ENCODE measurements around the gene KCNIP3.

Gene KCNIP3

GRCh38 chr2:95356821-95357700 is 59.9 kb downstream of the KCNIP3 start:
- H3K4me3 Mint-ChIP-seq = no peak overlapping the region
- H3K4me1 Mint-ChIP-seq (ENCODE audit: low read depth) = no peaks in the 10 kb centered on the region
- H3K27ac Mint-ChIP-seq = no peak overlapping the region
- H3K9me3 Mint-ChIP-seq = no peaks in the 10 kb centered on the region
- peaks cover 8% of the 10 kb centered on the region for H3K27me3 Mint-ChIP-seq
- H3K36me3 Mint-ChIP-seq (ENCODE audit: low read depth) = no peaks in the 10 kb centered on the region

DNA sequence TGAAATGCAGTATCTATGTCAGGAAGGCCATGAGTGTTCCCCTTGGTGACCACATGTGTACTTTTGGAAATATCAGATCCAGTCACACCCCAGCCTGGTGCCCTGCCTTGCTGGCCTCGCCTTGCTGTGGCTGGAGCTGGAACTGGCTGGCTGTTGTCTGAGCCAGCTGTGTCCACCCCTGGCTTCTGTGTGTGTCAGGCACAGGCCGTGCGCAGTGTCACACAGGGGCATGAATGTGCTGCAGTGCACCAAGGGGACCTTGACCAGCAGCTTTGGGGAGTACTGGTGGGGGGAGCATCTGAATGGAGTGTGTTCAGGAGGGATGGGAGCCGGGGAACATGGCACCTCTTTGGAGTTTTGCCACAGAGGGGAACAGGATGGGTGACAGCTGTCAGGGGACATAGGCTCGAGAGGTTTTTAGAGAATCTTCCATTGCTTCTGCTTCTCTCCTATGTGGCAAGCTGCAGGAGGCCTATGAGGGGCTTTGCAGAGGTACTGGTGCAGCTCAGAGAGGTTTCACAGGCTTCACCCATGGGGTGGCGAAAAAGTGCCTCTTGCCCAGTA is 60.7 kb downstream of the KCNIP3 start:
- Mint-ChIP-seq H3K27me3 (peaks cover 8% of the 10 kb centered on the region), H3K4me3 (no peak overlapping the region), H3K27ac (no peak overlapping the region)

GRCh38 chr2:95359031-95359430 is 61.9 kb downstream of the KCNIP3 start:
- Mint-ChIP-seq H3K9me3 (no peaks in the 10 kb centered on the region), H3K36me3 (ENCODE audit: low read depth) (no peaks in the 10 kb centered on the region), H3K27me3 (peaks cover 8% of the 10 kb centered on the region), H3K4me3 (no peak overlapping the region), H3K4me1 (ENCODE audit: low read depth) (no peaks in the 10 kb centered on the region), H3K27ac (no peak overlapping the region)

More for the DNA sequence above, 60.7 kb downstream of the KCNIP3 start:
- Mint-ChIP-seq H3K9me3 (no peaks in the 10 kb centered on the region), H3K4me1 (ENCODE audit: low read depth) (no peaks in the 10 kb centered on the region), H3K36me3 (ENCODE audit: low read depth) (no peaks in the 10 kb centered on the region)

GRCh38 chr2:95359501-95359930 is 62.4 kb downstream of the KCNIP3 start:
- no peaks in the 10 kb centered on the region for H3K4me1 Mint-ChIP-seq (ENCODE audit: low read depth)
- H3K4me3 Mint-ChIP-seq = no peak overlapping the region
- no peak overlapping the region for H3K27ac Mint-ChIP-seq
- no peaks in the 10 kb centered on the region for H3K36me3 Mint-ChIP-seq (ENCODE audit: low read depth)
- H3K9me3 Mint-ChIP-seq = no peaks in the 10 kb centered on the region
- H3K27me3 Mint-ChIP-seq = peaks cover 12% of the 10 kb centered on the region

GRCh38 chr2:95361216-95361980 is 64.3 kb downstream of the KCNIP3 start:
- H3K4me1 Mint-ChIP-seq (ENCODE audit: low read depth) = no peaks in the 10 kb centered on the region
- no peaks in the 10 kb centered on the region for H3K9me3 Mint-ChIP-seq
- H3K27me3 Mint-ChIP-seq = peaks cover 22% of the 10 kb centered on the region
- no peaks in the 10 kb centered on the region for H3K36me3 Mint-ChIP-seq (ENCODE audit: low read depth)
- no peak overlapping the region for H3K4me3 Mint-ChIP-seq
- H3K27ac Mint-ChIP-seq = no peak overlapping the region

DNA sequence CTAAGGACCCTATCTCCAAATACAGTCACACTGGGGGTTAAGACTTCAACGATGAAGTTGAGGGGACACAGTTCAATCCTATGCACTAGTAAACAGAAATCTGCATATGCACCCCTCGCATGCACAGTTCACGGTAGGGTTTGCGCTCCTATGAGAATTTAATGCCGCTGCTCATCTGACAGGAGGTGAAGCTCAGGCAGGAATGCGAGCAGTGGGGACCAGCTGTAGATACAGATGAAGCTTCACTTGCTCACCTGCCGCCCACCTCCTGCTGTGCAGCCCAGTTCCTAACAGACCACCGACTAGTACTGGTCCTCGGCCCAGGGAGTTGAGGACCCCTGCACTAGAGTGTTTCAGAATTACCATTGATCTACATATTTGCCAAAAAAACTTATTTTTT is 65.3 kb downstream of the KCNIP3 start:
- Mint-ChIP-seq H3K27ac (no peak overlapping the region), H3K36me3 (ENCODE audit: low read depth) (no peaks in the 10 kb centered on the region), H3K27me3 (peaks cover 22% of the 10 kb centered on the region), H3K9me3 (no peaks in the 10 kb centered on the region), H3K4me3 (no peak overlapping the region), H3K4me1 (ENCODE audit: low read depth) (no peaks in the 10 kb centered on the region)

DNA sequence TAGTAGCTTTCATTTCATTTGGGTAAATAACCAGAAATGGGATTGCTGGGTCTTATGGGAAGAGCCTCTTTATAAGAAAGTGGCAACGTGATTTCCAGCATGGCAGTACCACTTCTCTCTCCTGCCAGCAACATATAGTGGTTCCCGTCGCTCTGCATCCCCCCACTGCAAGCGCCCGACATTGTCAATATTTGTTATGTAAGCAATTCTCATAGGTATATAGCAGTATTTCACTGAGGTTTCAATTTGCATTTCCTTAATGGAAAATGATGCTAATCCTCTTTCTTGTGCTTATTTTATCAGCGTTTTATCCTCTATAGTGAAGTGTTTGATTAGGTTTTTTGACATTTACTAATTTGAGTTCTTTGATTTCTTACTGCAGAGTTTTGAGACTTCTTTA is 69.4 kb downstream of the KCNIP3 start:
- Mint-ChIP-seq H3K36me3 (ENCODE audit: low read depth) (no peaks in the 10 kb centered on the region), H3K9me3 (no peaks in the 10 kb centered on the region), H3K27me3 (peaks cover 26% of the 10 kb centered on the region), H3K27ac (no peak overlapping the region), H3K4me1 (ENCODE audit: low read depth) (no peaks in the 10 kb centered on the region), H3K4me3 (no peak overlapping the region)

GRCh38 chr2:95372216-95372829 is 75.2 kb downstream of the KCNIP3 start:
- H3K27ac Mint-ChIP-seq = no peak overlapping the region
- H3K4me3 Mint-ChIP-seq = no peak overlapping the region
- no peaks in the 10 kb centered on the region for H3K36me3 Mint-ChIP-seq (ENCODE audit: low read depth)
- H3K9me3 Mint-ChIP-seq = no peaks in the 10 kb centered on the region
- H3K4me1 Mint-ChIP-seq (ENCODE audit: low read depth) = no peaks in the 10 kb centered on the region
- peaks cover 24% of the 10 kb centered on the region for H3K27me3 Mint-ChIP-seq

GRCh38 chr2:95372845-95373244 is 75.7 kb downstream of the KCNIP3 start:
- H3K4me3 Mint-ChIP-seq = no peak overlapping the region
- no peaks in the 10 kb centered on the region for H3K4me1 Mint-ChIP-seq (ENCODE audit: low read depth)
- H3K27ac Mint-ChIP-seq = no peak overlapping the region
- no peaks in the 10 kb centered on the region for H3K9me3 Mint-ChIP-seq
- peaks cover 24% of the 10 kb centered on the region for H3K27me3 Mint-ChIP-seq
- no peaks in the 10 kb centered on the region for H3K36me3 Mint-ChIP-seq (ENCODE audit: low read depth)

GRCh38 chr2:95374029-95374428 is 76.9 kb downstream of the KCNIP3 start:
- Mint-ChIP-seq H3K9me3 (no peaks in the 10 kb centered on the region), H3K36me3 (ENCODE audit: low read depth) (no peaks in the 10 kb centered on the region), H3K4me1 (ENCODE audit: low read depth) (no peaks in the 10 kb centered on the region), H3K27me3 (peaks cover 17% of the 10 kb centered on the region), H3K4me3 (no peak overlapping the region), H3K27ac (no peak overlapping the region)

GRCh38 chr2:95374451-95374920 is 77.3 kb downstream of the KCNIP3 start:
- no peak overlapping the region for H3K4me3 Mint-ChIP-seq
- no peaks in the 10 kb centered on the region for H3K9me3 Mint-ChIP-seq
- H3K36me3 Mint-ChIP-seq (ENCODE audit: low read depth) = no peaks in the 10 kb centered on the region
- H3K4me1 Mint-ChIP-seq (ENCODE audit: low read depth) = no peaks in the 10 kb centered on the region
- no peak overlapping the region for H3K27ac Mint-ChIP-seq
- H3K27me3 Mint-ChIP-seq = peaks cover 17% of the 10 kb centered on the region

DNA sequence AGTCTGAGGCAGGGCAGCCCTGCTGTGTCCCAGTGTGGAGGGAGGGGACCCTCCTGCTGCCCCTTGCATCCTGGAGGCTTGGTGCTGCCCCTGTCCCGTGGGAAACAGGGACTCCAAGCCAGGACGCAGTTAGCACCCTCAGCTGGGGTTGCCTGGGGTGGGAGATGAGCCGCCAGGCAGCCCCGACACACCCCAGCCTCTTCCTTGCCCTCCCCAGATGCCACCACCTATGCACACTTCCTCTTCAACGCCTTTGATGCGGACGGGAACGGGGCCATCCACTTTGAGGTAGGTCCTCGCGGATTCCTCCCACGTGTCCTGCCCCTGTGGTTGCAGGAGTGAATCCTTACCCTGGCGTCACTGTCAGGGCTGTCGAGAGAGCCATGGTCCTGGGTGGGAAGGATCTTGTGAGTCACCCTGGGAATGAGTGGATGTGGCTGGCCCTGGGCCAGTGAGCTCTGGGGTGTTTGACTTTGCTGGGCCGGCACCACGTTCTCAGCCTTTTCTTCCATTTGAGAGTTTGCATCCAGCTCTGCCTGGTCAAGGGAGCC is 77.8 kb downstream of the KCNIP3 start:
- peaks cover 20% of the 10 kb centered on the region for H3K27me3 Mint-ChIP-seq
- no peak overlapping the region for H3K27ac Mint-ChIP-seq
- H3K36me3 Mint-ChIP-seq (ENCODE audit: low read depth) = no peaks in the 10 kb centered on the region
- H3K9me3 Mint-ChIP-seq = no peaks in the 10 kb centered on the region
- H3K4me1 Mint-ChIP-seq (ENCODE audit: low read depth) = no peaks in the 10 kb centered on the region
- no peak overlapping the region for H3K4me3 Mint-ChIP-seq

DNA sequence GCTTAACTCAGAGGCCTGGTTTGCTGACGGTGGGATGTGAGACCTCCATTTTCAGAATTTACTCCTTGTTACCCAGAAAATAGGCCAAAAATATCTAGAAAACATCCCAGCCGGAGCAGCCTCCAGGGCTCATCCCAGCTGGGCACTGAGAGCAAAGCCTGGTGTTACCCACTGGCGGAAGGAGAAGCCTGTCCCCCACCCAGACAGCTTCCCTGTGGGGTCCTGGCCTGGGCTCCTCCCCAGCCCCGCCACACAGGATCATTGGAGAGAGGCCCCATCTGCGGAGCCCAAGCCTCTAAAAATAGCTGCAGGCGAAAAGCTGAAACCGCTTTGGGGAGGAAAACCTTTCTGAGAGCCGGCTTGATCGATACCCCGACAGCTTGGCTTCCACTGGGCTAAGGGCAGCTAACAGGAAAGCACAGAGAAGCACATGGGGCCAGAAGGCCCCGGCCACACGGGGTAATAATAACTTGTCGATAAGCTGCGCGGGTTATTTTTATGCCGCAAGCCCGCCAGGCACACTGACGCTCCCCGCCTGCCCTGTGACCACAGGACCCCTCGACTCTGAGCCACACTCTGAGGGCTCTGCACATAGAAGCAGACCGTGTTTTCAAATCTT is 78.5 kb downstream of the KCNIP3 start:
- Mint-ChIP-seq H3K36me3 (ENCODE audit: low read depth) (no peaks in the 10 kb centered on the region), H3K9me3 (no peaks in the 10 kb centered on the region), H3K27ac (no peak overlapping the region), H3K4me1 (ENCODE audit: low read depth) (no peaks in the 10 kb centered on the region), H3K4me3 (no peak overlapping the region), H3K27me3 (peaks cover 16% of the 10 kb centered on the region)
